GM23338 (cell line): ENCODE data around the gene MYO5B. TPM values are rescaled to one million over a fixed set of nuclear protein-coding genes. Genes with fewer than 3 reads are reported as not detected.

ENCODE experiments used
- ATAC-seq: fragments of 200-7000 bp; cut with Tn5 transposase; 3 replicates; pipeline ENCODE4 v1.9.1; 2020
- DNase-seq: peaks from one replicate; pipeline ENCODE4 v3.0.0-alpha.2; 2015; ENCODE audit warnings: low spot score
- H2AFZ ChIP-seq: fragments of 200-600 bp; sonication (generic); 2 replicates; pipeline ENCODE4 v1.8.0; 2016; ENCODE audit warnings: antibody characterized with exemption, mild to moderate bottlenecking, moderate library complexity
- H3F3A ChIP-seq: fragments of 200-600 bp; sonication (generic); replicated peaks from 2 replicates; pipeline ENCODE4 v1.8.0; 2017; ENCODE audit warnings: antibody characterized with exemption, mixed run types, low read depth
- H3K27ac ChIP-seq: fragments of 200-600 bp; sonication (generic); 2 replicates; pipeline ENCODE4 v1.6.1; 2016; ENCODE audit warnings: low read depth
- H3K27me3 ChIP-seq: fragments of 200-600 bp; sonication (generic); 2 replicates; pipeline ENCODE4 v1.8.0; 2016; ENCODE audit warnings: mild to moderate bottlenecking, mixed run types, moderate library complexity; ENCODE audit not compliant: insufficient read depth
- H3K36me3 ChIP-seq: fragments of 200-600 bp; sonication (generic); 2 replicates; pipeline ENCODE4 v1.8.0; 2016; ENCODE audit warnings: mild to moderate bottlenecking; ENCODE audit not compliant: insufficient read depth
- H3K4me1 ChIP-seq: fragments of 200-600 bp; sonication (generic); 2 replicates; pipeline ENCODE4 v1.8.0; 2016; ENCODE audit warnings: mild to moderate bottlenecking, moderate library complexity; ENCODE audit not compliant: insufficient read depth
- H3K4me2 ChIP-seq: fragments of 200-600 bp; sonication (generic); 2 replicates; pipeline ENCODE4 v1.7.1; 2017; ENCODE audit warnings: mixed run types
- H3K4me3 ChIP-seq: fragments of 200-600 bp; sonication (generic); 2 replicates; pipeline ENCODE4 v1.6.1; 2016; ENCODE audit warnings: mixed run types
- H3K79me2 ChIP-seq: fragments of 200-600 bp; sonication (generic); replicated peaks from 2 replicates; pipeline ENCODE4 v1.8.0; 2017; ENCODE audit warnings: mild to moderate bottlenecking; ENCODE audit not compliant: insufficient read depth
- H3K9me2 ChIP-seq: fragments of 200-600 bp; sonication (generic); 2 replicates; pipeline ENCODE4 v1.8.0; 2017; ENCODE audit not compliant: insufficient read depth
- H4K20me1 ChIP-seq: fragments of 200-600 bp; sonication (generic); replicated peaks from 2 replicates; pipeline ENCODE4 v1.8.0; 2017; ENCODE audit warnings: mild to moderate bottlenecking; ENCODE audit not compliant: insufficient read depth
- H3K27ac Mint-ChIP-seq: 2 replicates; pipeline ENCODE4 v1.8.0; 2020; ENCODE audit warnings: inconsistent platforms, mild to moderate bottlenecking, moderate library complexity, mixed read lengths
- H3K27me3 Mint-ChIP-seq: 3 replicates; pipeline ENCODE4 v1.8.0; 2022; ENCODE audit warnings: low read depth, mild to moderate bottlenecking, moderate library complexity, mixed read lengths, inconsistent platforms; ENCODE audit not compliant: insufficient read depth, poor library complexity
- H3K36me3 Mint-ChIP-seq: 3 replicates; pipeline ENCODE4 v1.8.0; 2021; ENCODE audit warnings: low read depth, mild to moderate bottlenecking, inconsistent platforms, moderate library complexity, mixed read lengths
- H3K4me1 Mint-ChIP-seq: 3 replicates; pipeline ENCODE4 v1.8.0; 2020; ENCODE audit warnings: mild to moderate bottlenecking, inconsistent platforms, mixed read lengths
- H3K4me3 Mint-ChIP-seq: 3 replicates; pipeline ENCODE4 v1.8.0; 2021; ENCODE audit warnings: moderate library complexity, mild to moderate bottlenecking, inconsistent platforms, mixed read lengths
- H3K9me3 Mint-ChIP-seq: 3 replicates; pipeline ENCODE4 v1.8.0; 2020; ENCODE audit warnings: moderate library complexity, mild to moderate bottlenecking, inconsistent platforms, mixed read lengths
- CREB1 ChIP-seq: fragments of 250-450 bp; sonication (Bioruptor Pico); IDR thresholded peaks from 2 replicates; pipeline ENCODE4 v1.5.0; 2020; ENCODE audit warnings: low read depth, mild to moderate bottlenecking, moderate library complexity
- NANOG ChIP-seq: IDR thresholded peaks from 2 replicates; pipeline ENCODE4 v1.6.1; 2016; ENCODE audit warnings: antibody characterized with exemption, borderline replicate concordance
- POLR2AphosphoS5 ChIP-seq: IDR thresholded peaks from 2 replicates; pipeline ENCODE4 v1.6.1; 2016; ENCODE audit warnings: antibody characterized with exemption, low read depth
- ZNF114 ChIP-seq: fragments of 250-450 bp; sonication (Bioruptor Pico); IDR thresholded peaks from 2 replicates; pipeline ENCODE4 v1.5.0; 2020; ENCODE audit warnings: mild to moderate bottlenecking, moderate library complexity
- ZNF331 ChIP-seq: fragments of 250-450 bp; sonication (Bioruptor Pico); IDR thresholded peaks from 2 replicates; pipeline ENCODE4 v1.5.0; 2020; ENCODE audit warnings: low read depth, mild to moderate bottlenecking, moderate library complexity
- ZNF462 ChIP-seq: fragments of 250-450 bp; sonication (Bioruptor Pico); IDR thresholded peaks from 2 replicates; pipeline ENCODE4 v1.5.0; 2020; ENCODE audit warnings: mild to moderate bottlenecking, moderate library complexity
- polyA plus RNA-seq: library from polyadenylated mRNA; unstranded; fragments of >200 nt; fragmentation: Nextera tagmentation; extraction: Ambion mirVana; gene quantifications from 2 replicates; pipeline ENCODE4 v1.2.1, GENCODE V29; 2016
- total RNA-seq: library from RNA; depleted of rRNA; stranded (reverse); fragments of >200 nt; shearing (Covaris generic); gene quantifications from 2 replicates; pipeline ENCODE4 v1.2.3, GENCODE V29; 2014
- TF ChIP-seq, protein P1 (sequence below): IDR thresholded peaks from one replicate; pipeline ENCODE4 v1.6.1; 2018; ENCODE audit warnings: antibody characterized with exemption; ENCODE audit not compliant: unreplicated experiment
- TF ChIP-seq, protein P2 (sequence below): IDR thresholded peaks from 2 replicates; pipeline ENCODE4 v1.6.1; 2016; ENCODE audit warnings: antibody characterized with exemption

Gene MYO5B
- total and polyA plus RNA-seq, 2 experiments from 2014 or later: 3.2 to 19.1 TPM

DNA sequence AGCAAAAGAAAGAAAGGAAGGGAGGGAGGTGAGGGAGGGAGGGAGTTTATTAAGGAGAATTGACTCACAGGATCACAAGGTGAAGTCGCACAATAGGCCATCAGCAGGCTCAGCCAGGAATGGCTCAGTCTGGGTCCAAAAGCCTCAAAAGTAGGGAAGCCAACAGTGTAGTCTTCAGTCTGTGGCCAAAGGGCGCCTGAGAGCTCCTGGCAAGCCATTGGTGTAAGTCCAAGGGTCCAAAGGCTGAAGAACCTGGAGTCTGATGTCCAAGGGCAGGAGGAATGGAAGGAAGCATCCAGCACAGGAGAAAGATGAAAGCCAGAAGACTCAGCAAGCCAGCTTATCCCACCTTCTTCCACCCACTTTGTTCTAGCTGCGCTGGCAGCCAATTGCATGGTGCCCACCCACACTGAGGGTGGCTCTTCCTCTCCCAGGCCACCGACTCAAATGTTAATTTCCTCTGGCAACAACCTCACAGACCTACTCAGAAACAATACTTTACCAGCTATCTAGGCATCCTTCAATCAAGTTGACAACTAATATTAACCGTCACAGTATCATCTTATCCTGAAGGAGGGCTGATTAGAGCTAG, 375.8 kb downstream of the MYO5B start (continued):
- TF ChIP-seq, protein P1, sequence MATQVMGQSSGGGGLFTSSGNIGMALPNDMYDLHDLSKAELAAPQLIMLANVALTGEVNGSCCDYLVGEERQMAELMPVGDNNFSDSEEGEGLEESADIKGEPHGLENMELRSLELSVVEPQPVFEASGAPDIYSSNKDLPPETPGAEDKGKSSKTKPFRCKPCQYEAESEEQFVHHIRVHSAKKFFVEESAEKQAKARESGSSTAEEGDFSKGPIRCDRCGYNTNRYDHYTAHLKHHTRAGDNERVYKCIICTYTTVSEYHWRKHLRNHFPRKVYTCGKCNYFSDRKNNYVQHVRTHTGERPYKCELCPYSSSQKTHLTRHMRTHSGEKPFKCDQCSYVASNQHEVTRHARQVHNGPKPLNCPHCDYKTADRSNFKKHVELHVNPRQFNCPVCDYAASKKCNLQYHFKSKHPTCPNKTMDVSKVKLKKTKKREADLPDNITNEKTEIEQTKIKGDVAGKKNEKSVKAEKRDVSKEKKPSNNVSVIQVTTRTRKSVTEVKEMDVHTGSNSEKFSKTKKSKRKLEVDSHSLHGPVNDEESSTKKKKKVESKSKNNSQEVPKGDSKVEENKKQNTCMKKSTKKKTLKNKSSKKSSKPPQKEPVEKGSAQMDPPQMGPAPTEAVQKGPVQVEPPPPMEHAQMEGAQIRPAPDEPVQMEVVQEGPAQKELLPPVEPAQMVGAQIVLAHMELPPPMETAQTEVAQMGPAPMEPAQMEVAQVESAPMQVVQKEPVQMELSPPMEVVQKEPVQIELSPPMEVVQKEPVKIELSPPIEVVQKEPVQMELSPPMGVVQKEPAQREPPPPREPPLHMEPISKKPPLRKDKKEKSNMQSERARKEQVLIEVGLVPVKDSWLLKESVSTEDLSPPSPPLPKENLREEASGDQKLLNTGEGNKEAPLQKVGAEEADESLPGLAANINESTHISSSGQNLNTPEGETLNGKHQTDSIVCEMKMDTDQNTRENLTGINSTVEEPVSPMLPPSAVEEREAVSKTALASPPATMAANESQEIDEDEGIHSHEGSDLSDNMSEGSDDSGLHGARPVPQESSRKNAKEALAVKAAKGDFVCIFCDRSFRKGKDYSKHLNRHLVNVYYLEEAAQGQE: no peak
- TF ChIP-seq ZNF462 (CRISPR knock-in tag) (no peak), POLR2AphosphoS5 (no peak)

DNA sequence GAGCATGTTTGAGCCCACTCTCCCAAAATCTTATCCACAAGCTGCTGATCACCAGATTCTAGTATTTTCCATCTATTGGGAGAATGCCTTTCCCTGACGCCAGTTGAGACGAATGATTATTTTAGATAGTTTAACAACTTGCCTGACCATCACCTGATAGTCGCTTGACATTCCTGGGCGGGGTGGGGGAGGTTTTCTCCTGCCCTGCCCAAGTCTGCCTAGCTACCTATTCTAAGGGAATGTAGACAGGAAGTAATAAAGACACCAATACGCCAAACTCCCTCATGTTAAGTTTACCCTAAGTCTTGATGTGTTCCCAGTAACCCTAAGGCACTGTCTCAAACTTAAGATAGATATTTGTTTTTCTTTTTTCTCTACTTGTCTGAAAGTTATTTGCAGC, 377.0 kb downstream of the MYO5B start:
- peaks cover 6% of the 10 kb centered on the region; the same call in 2 of the 3 replicates for H3K4me1 Mint-ChIP-seq
- no peaks in the 10 kb centered on the region; the same call in 1 of the 2 replicates for H3K4me1 ChIP-seq
- H3K27ac Mint-ChIP-seq: no peak overlapping the region
- H3K4me2 ChIP-seq: no peak overlapping the region
- H3K27me3 Mint-ChIP-seq: peaks cover 4% of the 10 kb centered on the region
- no peaks in the 10 kb centered on the region for H3K9me3 Mint-ChIP-seq
- no peaks in the 10 kb centered on the region for H3F3A ChIP-seq
- no peaks in the 10 kb centered on the region; the same call in 2 of the 3 replicates for H3K36me3 Mint-ChIP-seq
- H3K27me3 ChIP-seq: no peaks in the 10 kb centered on the region
- no peak overlapping the region for H3K27ac ChIP-seq
- H3K4me3 Mint-ChIP-seq: no peak overlapping the region
- H3K79me2 ChIP-seq: peaks cover 3% of the 10 kb centered on the region
- no peaks in the 10 kb centered on the region; the same call in 1 of the 2 replicates for H3K36me3 ChIP-seq
- no peak for ATAC-seq
- H3K9me2 ChIP-seq: no peaks in the 10 kb centered on the region
- DNase-seq: no peak
- no peak overlapping the region for H3K4me3 ChIP-seq
- no peaks in the 10 kb centered on the region for H4K20me1 ChIP-seq
- no peak overlapping the region for H2AFZ ChIP-seq
- no peak for TF ChIP-seq CREB1
- TF ChIP-seq ZNF331 (CRISPR knock-in tag): no peak
- TF ChIP-seq NANOG: no peak
- TF ChIP-seq, protein P2, sequence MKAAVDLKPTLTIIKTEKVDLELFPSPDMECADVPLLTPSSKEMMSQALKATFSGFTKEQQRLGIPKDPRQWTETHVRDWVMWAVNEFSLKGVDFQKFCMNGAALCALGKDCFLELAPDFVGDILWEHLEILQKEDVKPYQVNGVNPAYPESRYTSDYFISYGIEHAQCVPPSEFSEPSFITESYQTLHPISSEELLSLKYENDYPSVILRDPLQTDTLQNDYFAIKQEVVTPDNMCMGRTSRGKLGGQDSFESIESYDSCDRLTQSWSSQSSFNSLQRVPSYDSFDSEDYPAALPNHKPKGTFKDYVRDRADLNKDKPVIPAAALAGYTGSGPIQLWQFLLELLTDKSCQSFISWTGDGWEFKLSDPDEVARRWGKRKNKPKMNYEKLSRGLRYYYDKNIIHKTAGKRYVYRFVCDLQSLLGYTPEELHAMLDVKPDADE: no peak
- no peak for TF ChIP-seq ZNF114 (CRISPR knock-in tag)
- TF ChIP-seq, protein P1: no peak
